Keratinocyte (primary cell): Measurements from ENCODE around the gene TMC2.

ENCODE experiments used
- CTCF ChIP-seq, 3 experiments: IDR thresholded peaks in 1 of 3; conservative IDR thresholded peaks in 1 of 3; optimal IDR thresholded peaks in 1 of 3; 2 replicates in 2 of 3; 3 replicates in 1 of 3; pipeline versions ENCODE3 to v1.5.1; 2011; ENCODE audit warnings: low read length in 3 of 3, mild to moderate bottlenecking in 3 of 3, moderate library complexity in 2 of 3, control low read depth in 1 of 3, inconsistent platforms in 1 of 3; ENCODE audit not compliant: insufficient read depth in 2 of 3; ENCODE audit errors: extremely low read depth in 1 of 3
- EZH2 ChIP-seq: IDR thresholded peaks from one replicate; pipeline ENCODE4 v1.6.1; 2012; ENCODE audit warnings: inconsistent platforms, mild to moderate bottlenecking, low read length, moderate library complexity

GRCh38 chr20:2557873-2558580 lies 21.7 kb downstream of the TMC2 start:
- no peak for TF ChIP-seq CTCF (optimal IDR thresholded peaks at IDR 0.05 in 1 of 3, IDR thresholded peaks at IDR 0.05 in 1 of 3, conservative IDR thresholded peaks at IDR 0.05 in 1 of 3; ENCODE audit: extremely low read depth in 1 of 3, insufficient read depth in 2 of 3, low read length in 3 of 3)
- no peak for TF ChIP-seq EZH2
